BJ (cell line): ENCODE data around the gene SSC5D. TPM values are rescaled to one million over a fixed set of nuclear protein-coding genes. Genes with fewer than 3 reads are reported as not detected.
"Not testable (repeated sequence)": the region's sequence is repeated elsewhere in the genome, so short reads cannot be mapped to it uniquely, and the experiment has no call there.

Source experiments
- CTCF ChIA-PET: fragments of 350-600 bp; formaldehyde crosslinking; extraction: SDS; loops from one replicate; lab custom pipeline; 2021; ENCODE audit warnings: antibody characterized with exemption, inconsistent platforms; lab: Yijun Ruan, JAX
- POLR2A ChIA-PET: fragments of 300-600 bp; sonication (Branson Sonifier 250); formaldehyde crosslinking; extraction: SDS; loops from one replicate; lab custom pipeline; 2021; ENCODE audit warnings: antibody characterized with exemption; lab: Charles Lee
- DNase-seq: peaks from one replicate; pipeline ENCODE4 v3.0.0-alpha.2; 2011; ENCODE audit warnings: low read depth
- H3K27me3 ChIP-seq: 2 replicates; pipeline ENCODE4 v1.6.0; 2011; ENCODE audit warnings: low read length; ENCODE audit not compliant: control insufficient read depth, insufficient read depth
- H3K36me3 ChIP-seq: 2 replicates; pipeline ENCODE4 v1.5.1; 2011; ENCODE audit warnings: low read length; ENCODE audit not compliant: control insufficient read depth, insufficient read depth
- H3K4me3 ChIP-seq: 2 replicates; pipeline ENCODE4 v1.5.1; 2011; ENCODE audit warnings: low read depth, mild to moderate bottlenecking, control low read depth, low read length
- polyA plus RNA-seq: library from polyadenylated mRNA; depleted of rRNA; stranded (reverse); fragments of >200 nt; gene quantifications from 2 replicates; pipeline ENCODE4 v1.2.3, GENCODE V29; 2011
- TF ChIP-seq, protein P1 (sequence below): IDR thresholded peaks from 2 replicates; pipeline ENCODE4 v1.5.1; 2011; ENCODE audit warnings: low read depth, mild to moderate bottlenecking, control low read depth, inconsistent platforms, low read length, moderate library complexity; ENCODE audit not compliant: insufficient read depth

Gene SSC5D
- polyA plus RNA-seq, 1 experiment = 8.2 TPM

DNA sequence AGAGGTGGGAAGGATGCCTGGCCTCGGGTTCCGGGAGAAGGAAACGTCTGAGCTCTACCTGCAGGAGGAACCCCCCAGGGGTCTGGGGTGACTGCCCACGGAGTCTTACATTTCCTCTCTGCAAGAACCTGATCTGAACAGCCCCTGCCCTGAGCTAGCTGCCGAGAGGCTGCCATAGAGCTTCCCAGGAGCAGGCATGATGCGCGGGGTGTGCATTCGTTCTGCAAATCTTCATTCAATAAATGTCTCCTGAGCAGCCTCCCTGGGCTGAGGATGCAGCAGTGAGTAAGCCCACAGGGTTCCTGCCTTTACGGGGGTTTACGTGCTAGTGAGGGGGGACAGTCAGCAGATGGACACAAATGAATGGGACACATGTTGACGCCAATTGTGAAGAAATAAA is 43.6 kb upstream of the SSC5D start:
- H3K4me3 ChIP-seq = no peak overlapping the region
- H3K27me3 ChIP-seq = peaks cover 35% of the 10 kb centered on the region
- no peaks in the 10 kb centered on the region for H3K36me3 ChIP-seq
- TF ChIP-seq, protein P1, sequence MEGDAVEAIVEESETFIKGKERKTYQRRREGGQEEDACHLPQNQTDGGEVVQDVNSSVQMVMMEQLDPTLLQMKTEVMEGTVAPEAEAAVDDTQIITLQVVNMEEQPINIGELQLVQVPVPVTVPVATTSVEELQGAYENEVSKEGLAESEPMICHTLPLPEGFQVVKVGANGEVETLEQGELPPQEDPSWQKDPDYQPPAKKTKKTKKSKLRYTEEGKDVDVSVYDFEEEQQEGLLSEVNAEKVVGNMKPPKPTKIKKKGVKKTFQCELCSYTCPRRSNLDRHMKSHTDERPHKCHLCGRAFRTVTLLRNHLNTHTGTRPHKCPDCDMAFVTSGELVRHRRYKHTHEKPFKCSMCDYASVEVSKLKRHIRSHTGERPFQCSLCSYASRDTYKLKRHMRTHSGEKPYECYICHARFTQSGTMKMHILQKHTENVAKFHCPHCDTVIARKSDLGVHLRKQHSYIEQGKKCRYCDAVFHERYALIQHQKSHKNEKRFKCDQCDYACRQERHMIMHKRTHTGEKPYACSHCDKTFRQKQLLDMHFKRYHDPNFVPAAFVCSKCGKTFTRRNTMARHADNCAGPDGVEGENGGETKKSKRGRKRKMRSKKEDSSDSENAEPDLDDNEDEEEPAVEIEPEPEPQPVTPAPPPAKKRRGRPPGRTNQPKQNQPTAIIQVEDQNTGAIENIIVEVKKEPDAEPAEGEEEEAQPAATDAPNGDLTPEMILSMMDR = no peak
- CTCF ChIA-PET = interaction anchor here (0.6 to 2.1 kb wide), 5 partner anchors 9 to 284 kb away, joined by 3 to 10 read pairs (median 4); partner anchors contain the start of gene ISOC2
- POLR2A ChIA-PET = no interaction called here
- no peak for DNase-seq

DNA sequence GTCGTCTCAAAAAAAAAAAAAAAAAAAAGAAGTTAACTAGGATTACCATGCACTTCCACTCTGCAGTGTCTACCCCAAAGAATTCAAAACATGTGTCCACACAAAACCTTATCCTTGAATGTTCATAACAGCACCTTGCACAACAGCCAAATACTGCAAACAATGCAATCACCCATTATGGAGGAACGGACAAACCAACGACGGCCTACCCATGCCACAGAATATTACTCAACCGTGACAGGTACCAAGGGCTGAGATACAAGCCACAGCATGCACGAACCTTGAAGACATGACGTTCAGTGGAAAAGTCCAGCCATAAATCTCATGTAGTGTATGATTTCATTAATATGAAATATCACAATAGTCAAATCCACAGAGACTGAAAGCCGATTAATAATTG is 42.2 kb upstream of the SSC5D start:
- CTCF ChIA-PET = interaction anchor here (1.4 to 1.9 kb wide), 2 partner anchors 9 to 28 kb away, joined by 6 to 8 read pairs; no protein-coding TSS in a partner anchor
- H3K36me3 ChIP-seq = no peaks in the 10 kb centered on the region
- H3K4me3 ChIP-seq = no peak overlapping the region
- H3K27me3 ChIP-seq = peaks cover 32% of the 10 kb centered on the region
- TF ChIP-seq, protein P1 = no peak
- POLR2A ChIA-PET = no interaction called here
- DNase-seq = no peak

DNA sequence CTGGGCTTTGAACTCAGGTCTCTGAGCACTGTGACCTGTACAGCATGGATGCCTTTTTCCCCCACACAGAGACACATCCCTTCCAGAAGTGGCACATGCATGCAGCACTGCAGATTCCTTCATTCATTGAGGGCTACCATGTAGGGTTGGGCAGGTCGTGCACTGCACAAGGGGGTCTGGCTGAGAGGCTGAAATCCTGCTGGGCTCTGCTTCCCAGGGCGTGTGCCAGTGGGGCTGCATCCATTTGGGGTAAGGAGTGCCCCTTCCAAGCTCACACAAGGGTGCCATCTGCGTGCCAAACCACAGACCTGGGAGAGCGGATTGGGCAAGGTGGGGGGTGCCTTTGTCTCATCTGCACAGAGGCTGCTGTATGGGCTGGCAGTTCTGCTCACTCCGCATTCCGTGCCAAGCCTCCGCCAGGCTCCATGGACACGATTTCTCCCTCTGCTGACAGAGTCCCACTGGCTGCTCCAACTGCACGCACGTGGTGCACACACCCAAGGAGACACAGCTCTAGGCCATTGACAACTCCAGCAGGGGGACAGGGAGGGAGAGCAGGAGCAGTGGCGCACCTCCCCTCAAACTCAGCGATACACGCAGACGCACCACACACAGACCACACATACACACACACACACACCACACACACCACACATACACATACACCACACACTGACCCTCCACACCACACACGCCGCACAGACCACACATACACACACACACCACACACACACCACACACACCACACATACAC is 40.6 kb upstream of the SSC5D start:
- H3K4me3 ChIP-seq = no peak overlapping the region
- H3K36me3 ChIP-seq = no peaks in the 10 kb centered on the region
- ChIA-PET CTCF (interaction anchor here (0.7 to 1.9 kb wide), 4 partner anchors 11 to 306 kb away, joined by 3 to 8 read pairs (median 4); no protein-coding TSS in a partner anchor), POLR2A (no interaction called here)
- peaks cover 29% of the 10 kb centered on the region for H3K27me3 ChIP-seq
- DNase-seq = no peak
- TF ChIP-seq, protein P1 = no peak

DNA sequence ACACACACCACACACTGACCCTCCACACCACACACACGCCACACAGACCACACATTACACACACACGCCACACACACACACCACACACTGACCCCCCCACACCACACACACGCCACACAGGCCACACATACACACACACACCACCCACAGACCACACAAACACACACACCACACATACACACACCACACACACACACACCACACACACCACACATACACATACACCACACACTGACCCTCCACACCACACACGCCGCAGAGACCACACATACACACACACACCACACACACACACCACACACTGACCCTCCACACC is 40.1 kb upstream of the SSC5D start:
- H3K27me3 ChIP-seq = peaks cover 27% of the 10 kb centered on the region
- CTCF ChIA-PET = interaction anchor here (0.7 to 1.9 kb wide), 3 partner anchors 30 to 306 kb away, joined by 3 to 8 read pairs (median 3); no protein-coding TSS in a partner anchor
- H3K36me3 ChIP-seq, H3K4me3 ChIP-seq, POLR2A ChIA-PET, DNase-seq: not testable (repeated sequence)

DNA sequence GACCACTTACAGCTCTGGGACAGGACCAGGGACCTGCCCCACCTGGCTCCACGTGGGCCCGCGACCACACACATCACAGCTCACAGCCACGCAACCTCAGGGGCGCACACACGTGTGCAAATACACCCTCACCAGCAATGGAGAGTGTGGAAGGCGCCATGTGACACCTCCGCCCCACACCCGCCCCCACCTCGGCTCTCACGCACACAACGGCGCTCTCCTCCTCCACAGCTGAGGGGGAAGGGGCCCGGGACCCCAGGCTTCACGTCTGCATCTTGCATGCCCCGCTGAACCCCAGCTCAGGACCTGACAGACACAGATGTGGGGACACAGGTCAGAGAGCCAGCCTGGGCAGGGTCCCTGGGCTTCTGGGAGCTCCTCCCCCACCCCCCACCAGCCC is 38.8 kb upstream of the SSC5D start:
- ChIA-PET CTCF (interaction anchor here (1.0 kb wide), 1 partner anchor 31 kb away, joined by 5 read pairs; no protein-coding TSS in a partner anchor), POLR2A (no interaction called here)
- peaks cover 18% of the 10 kb centered on the region for H3K27me3 ChIP-seq
- H3K4me3 ChIP-seq = no peak overlapping the region
- DNase-seq = no peak
- TF ChIP-seq, protein P1 = no peak
- H3K36me3 ChIP-seq = no peaks in the 10 kb centered on the region
